ENCODE measurements around the gene SMC3. TPM values are rescaled to one million over a fixed set of nuclear protein-coding genes. Genes with fewer than 3 reads are reported as not detected.
"Not testable (repeated sequence)": the region's sequence is repeated elsewhere in the genome, so short reads cannot be mapped to it uniquely, and the experiment has no call there.

The SMC3 gene
- total RNA-seq, 2 experiments from 2014 or later: 69.7 to 71.2 TPM

- no peaks in the 10 kb centered on the region for H3K9me3 Mint-ChIP-seq
- ATAC-seq (no peak), DNase-seq (no peak)
- intact Hi-C loops (cut with micrococcal nuclease): no loop called here
- POLR2A ChIA-PET: no interaction called here
- no peak overlapping the region for H3K27ac Mint-ChIP-seq
- H3K4me3 Mint-ChIP-seq: no peak overlapping the region
- H3K4me1 Mint-ChIP-seq (ENCODE audit: low read depth): peaks cover 12% of the 10 kb centered on the region
- H3K27me3 Mint-ChIP-seq: peaks cover 14% of the 10 kb centered on the region
- no peaks in the 10 kb centered on the region for H3K36me3 Mint-ChIP-seq (ENCODE audit: low read depth)
- TF ChIP-seq CTCF (IDR thresholded peaks at IDR 0.05): no peak
- CTCF ChIA-PET: interaction anchor here (1.2 to 1.5 kb wide), 3 partner anchors 23 to 35 kb away, joined by 3 to 5 read pairs (median 4); no protein-coding TSS in a partner anchor
Observed at GRCh38 chr10:110636932-110637557, 69.5 kb downstream of the SMC3 start.

- DNase-seq (no peak), ATAC-seq (no peak)
- Mint-ChIP-seq H3K36me3 (ENCODE audit: low read depth) (no peaks in the 10 kb centered on the region), H3K9me3 (no peaks in the 10 kb centered on the region), H3K27ac (no peak overlapping the region), H3K4me1 (ENCODE audit: low read depth) (peaks cover 18% of the 10 kb centered on the region), H3K27me3 (peaks cover 19% of the 10 kb centered on the region), H3K4me3 (no peak overlapping the region)
- ChIA-PET CTCF (interaction anchor here (1.2 to 1.5 kb wide), 4 partner anchors 23 to 35 kb away, joined by 3 to 5 read pairs (median 4); no protein-coding TSS in a partner anchor), POLR2A (no interaction called here)
- TF ChIP-seq CTCF (IDR thresholded peaks at IDR 0.05): no peak
- intact Hi-C loops (cut with micrococcal nuclease): no loop called here
Observed at GRCh38 chr10:110637558-110638053, 70.1 kb downstream of the SMC3 start.

- ChIA-PET CTCF (interaction anchor here (1.2 to 1.5 kb wide), 4 partner anchors 12 to 34 kb away, joined by 3 to 4 read pairs (median 3); no protein-coding TSS in a partner anchor), POLR2A (no interaction called here)
- no peak for TF ChIP-seq CTCF (IDR thresholded peaks at IDR 0.05)
- Mint-ChIP-seq H3K4me1 (ENCODE audit: low read depth) (peaks cover 24% of the 10 kb centered on the region), H3K27ac (no peak overlapping the region), H3K4me3 (no peak overlapping the region), H3K36me3 (ENCODE audit: low read depth) (no peaks in the 10 kb centered on the region), H3K27me3 (peaks cover 25% of the 10 kb centered on the region), H3K9me3 (no peaks in the 10 kb centered on the region)
- ATAC-seq (no peak), DNase-seq (no peak)
- intact Hi-C loops (cut with micrococcal nuclease): no loop called here
Observed at GRCh38 chr10:110638319-110638718, 70.8 kb downstream of the SMC3 start.

DNA sequence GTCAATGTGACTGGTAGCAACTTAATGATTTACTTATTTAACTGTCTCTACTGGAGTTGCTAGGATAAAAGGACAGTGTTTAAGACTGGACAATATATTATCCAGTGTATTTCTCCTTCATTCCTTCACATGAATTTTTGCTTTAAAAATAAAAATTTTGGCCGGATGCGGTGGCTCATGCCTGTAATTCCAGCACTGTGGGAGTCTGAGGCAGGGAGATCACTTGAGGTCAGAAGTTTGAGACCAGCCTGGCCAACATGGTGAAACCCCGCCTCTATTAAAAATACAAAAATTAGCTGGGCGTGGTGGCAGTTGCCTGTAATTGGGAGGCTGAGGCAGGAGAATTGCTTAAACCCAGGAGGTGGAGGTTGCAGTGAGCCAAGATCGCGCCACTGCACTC is 71.6 kb downstream of the SMC3 start:
- CTCF ChIA-PET: interaction anchor here (1.3 to 1.5 kb wide), 2 partner anchors 11 to 33 kb away, joined by 3 to 4 read pairs; no protein-coding TSS in a partner anchor
- H3K4me3 Mint-ChIP-seq; H3K9me3 Mint-ChIP-seq; H3K36me3 Mint-ChIP-seq (ENCODE audit: low read depth); H3K27ac Mint-ChIP-seq; DNase-seq; POLR2A ChIA-PET; ATAC-seq; intact Hi-C loops (cut with micrococcal nuclease): not testable (repeated sequence)
- H3K27me3 Mint-ChIP-seq: peaks cover 29% of the 10 kb centered on the region
- H3K4me1 Mint-ChIP-seq (ENCODE audit: low read depth): peaks cover 25% of the 10 kb centered on the region

DNA sequence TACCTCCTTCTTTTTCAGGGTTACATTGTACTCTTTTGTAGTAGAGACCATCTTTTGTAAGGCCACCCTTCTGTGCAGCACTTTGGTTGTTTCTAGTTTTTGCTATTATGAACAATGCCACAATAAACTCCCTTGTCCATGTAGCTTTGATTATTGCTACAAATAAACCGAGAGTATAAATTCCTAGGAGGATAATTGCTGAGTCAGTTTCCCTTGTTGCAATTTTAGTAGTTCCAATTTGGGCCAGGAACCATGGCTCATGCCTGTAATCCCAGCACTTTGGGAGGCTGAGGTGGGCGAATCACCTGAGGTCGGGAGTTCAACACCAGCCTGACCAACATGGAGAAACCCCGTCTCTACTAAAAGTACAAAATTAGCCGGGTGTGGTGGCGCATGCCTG is 72.4 kb downstream of the SMC3 start:
- H3K27ac Mint-ChIP-seq; DNase-seq; H3K4me3 Mint-ChIP-seq; intact Hi-C loops (cut with micrococcal nuclease); H3K9me3 Mint-ChIP-seq; H3K36me3 Mint-ChIP-seq (ENCODE audit: low read depth); ATAC-seq: not testable (repeated sequence)
- POLR2A ChIA-PET: interaction anchor here (1.1 kb wide), 1 partner anchor 9 kb away, joined by 3 read pairs; no protein-coding TSS in a partner anchor
- H3K4me1 Mint-ChIP-seq (ENCODE audit: low read depth): peaks cover 28% of the 10 kb centered on the region
- H3K27me3 Mint-ChIP-seq: peaks cover 33% of the 10 kb centered on the region
- CTCF ChIA-PET: interaction anchor here (0.6 to 1.6 kb wide), 4 partner anchors 10 to 205 kb away, joined by 3 to 7 read pairs (median 4); no protein-coding TSS in a partner anchor

DNA sequence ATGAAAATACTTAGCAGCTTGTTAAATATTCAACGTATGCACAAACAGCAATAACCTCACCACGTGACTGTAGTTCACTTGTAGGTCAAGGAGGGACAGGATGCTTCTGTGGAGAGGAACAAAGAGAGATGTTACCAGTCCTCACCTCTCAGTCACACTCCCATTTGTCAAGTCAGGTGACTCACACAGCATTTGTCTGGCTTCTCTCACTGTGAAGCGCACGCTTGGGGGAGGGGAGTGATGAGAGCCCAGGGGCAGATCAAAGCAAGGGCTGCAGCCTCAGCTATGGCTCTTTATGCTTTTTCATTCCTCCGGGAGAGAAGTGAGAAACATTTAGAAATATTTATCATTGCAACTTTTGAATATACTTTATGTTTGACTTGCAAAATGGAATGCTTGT is 73.8 kb downstream of the SMC3 start:
- TF ChIP-seq CTCF (IDR thresholded peaks at IDR 0.05): no peak
- Mint-ChIP-seq H3K9me3 (no peaks in the 10 kb centered on the region), H3K4me3 (no peak overlapping the region), H3K4me1 (ENCODE audit: low read depth) (peaks cover 29% of the 10 kb centered on the region), H3K27ac (no peak overlapping the region), H3K36me3 (ENCODE audit: low read depth) (no peaks in the 10 kb centered on the region), H3K27me3 (peaks cover 43% of the 10 kb centered on the region)
- ATAC-seq: peak; percentile 94
- DNase-seq: peak; percentile 77
- ChIA-PET POLR2A (interaction anchor here (1.1 kb wide), 1 partner anchor 8 kb away, joined by 3 read pairs; no protein-coding TSS in a partner anchor), CTCF (interaction anchor here (0.6 to 1.7 kb wide), 4 partner anchors 30 to 757 kb away, joined by 4 to 8 read pairs (median 6); no protein-coding TSS in a partner anchor)
- intact Hi-C loops (cut with micrococcal nuclease): no loop called here
